Body of pancreas (tissue), 4 donors: Measurements from ENCODE around the gene VMP1.

Source experiments
- POLR2A ChIP-seq, 3 donors: fragments of 450-650 bp; IDR thresholded peaks; one replicate each; pipeline ENCODE4 v1.6.1; 2016; ENCODE audit warnings: antibody characterized with exemption in 3 of 3, mild to moderate bottlenecking in 2 of 3
- TF ChIP-seq, protein P1 (sequence below), 7 experiments: fragments of 450-650 bp in 4 of 7; fragments of 200-600 bp in 3 of 7; sonication (generic) in 3 of 7; IDR thresholded peaks; one replicate each; pipeline ENCODE4 v1.5.1; 2016 to 2019; ENCODE audit warnings: antibody characterized with exemption in 7 of 7

DNA sequence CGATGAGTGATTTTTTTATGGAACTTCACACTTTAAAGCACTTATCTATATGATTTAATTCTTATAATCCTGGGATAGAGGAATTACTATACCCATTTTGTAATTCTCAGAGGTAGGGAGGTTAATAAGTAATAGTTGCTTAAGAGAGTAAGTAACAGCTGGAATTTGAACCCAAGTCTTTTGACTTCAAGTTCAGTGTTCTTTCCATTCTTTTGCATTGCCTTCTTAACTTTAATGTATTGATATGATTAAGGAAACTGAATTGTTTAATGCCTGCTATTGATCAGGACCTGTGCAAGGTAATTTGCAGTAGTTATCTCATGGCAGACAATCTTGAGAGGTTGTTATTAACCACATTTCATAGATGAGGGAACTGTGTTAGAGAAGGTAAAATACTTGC is 106.8 kb downstream of the VMP1 start:
- TF ChIP-seq POLR2A (IDR thresholded peaks at IDR 0.05), result no peak
- TF ChIP-seq, protein P1, sequence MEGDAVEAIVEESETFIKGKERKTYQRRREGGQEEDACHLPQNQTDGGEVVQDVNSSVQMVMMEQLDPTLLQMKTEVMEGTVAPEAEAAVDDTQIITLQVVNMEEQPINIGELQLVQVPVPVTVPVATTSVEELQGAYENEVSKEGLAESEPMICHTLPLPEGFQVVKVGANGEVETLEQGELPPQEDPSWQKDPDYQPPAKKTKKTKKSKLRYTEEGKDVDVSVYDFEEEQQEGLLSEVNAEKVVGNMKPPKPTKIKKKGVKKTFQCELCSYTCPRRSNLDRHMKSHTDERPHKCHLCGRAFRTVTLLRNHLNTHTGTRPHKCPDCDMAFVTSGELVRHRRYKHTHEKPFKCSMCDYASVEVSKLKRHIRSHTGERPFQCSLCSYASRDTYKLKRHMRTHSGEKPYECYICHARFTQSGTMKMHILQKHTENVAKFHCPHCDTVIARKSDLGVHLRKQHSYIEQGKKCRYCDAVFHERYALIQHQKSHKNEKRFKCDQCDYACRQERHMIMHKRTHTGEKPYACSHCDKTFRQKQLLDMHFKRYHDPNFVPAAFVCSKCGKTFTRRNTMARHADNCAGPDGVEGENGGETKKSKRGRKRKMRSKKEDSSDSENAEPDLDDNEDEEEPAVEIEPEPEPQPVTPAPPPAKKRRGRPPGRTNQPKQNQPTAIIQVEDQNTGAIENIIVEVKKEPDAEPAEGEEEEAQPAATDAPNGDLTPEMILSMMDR (IDR thresholded peaks at IDR 0.05), result no peak
